ENCODE results near the gene EYS.

Gene EYS

DNA sequence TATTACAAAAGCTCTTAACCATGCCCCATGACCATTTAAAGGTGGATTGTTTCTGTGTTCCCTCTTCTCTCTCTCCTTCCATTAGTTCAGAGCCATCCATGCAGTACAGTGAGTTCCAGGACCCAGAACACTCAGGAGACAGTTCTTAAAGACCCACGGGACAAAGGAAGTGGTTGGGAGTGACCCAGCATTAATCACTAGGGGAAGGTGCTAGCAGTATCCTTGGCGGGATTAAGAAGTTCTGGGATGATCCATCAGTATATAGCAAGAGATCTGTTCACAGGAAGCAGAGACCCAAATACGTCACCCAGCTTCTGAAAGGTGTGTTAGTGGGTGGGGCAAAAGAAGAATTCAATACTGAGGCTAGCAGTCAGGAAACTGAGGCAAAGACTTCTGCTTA is 1917.3 kb downstream of the EYS start:
- Histone ChIP-seq H3K4me1 (ENCODE audit: control insufficient read depth, insufficient read depth, low read length, unreplicated experiment) (peaks cover 11% of the 10 kb centered on the region), H3K27ac (ENCODE audit: low read depth, low read length) (no peak overlapping the region), H3K27me3 (ENCODE audit: insufficient read depth, low read length) (no peaks in the 10 kb centered on the region), H3K4me3 (ENCODE audit: low read depth, low read length) (no peak overlapping the region), H3K79me2 (ENCODE audit: control insufficient read depth, insufficient read depth, low read length, unreplicated experiment) (no peaks in the 10 kb centered on the region), H2AFZ (ENCODE audit: low read length, unreplicated experiment) (no peak overlapping the region), H3K36me3 (ENCODE audit: insufficient read depth, low read length) (no peaks in the 10 kb centered on the region)

DNA sequence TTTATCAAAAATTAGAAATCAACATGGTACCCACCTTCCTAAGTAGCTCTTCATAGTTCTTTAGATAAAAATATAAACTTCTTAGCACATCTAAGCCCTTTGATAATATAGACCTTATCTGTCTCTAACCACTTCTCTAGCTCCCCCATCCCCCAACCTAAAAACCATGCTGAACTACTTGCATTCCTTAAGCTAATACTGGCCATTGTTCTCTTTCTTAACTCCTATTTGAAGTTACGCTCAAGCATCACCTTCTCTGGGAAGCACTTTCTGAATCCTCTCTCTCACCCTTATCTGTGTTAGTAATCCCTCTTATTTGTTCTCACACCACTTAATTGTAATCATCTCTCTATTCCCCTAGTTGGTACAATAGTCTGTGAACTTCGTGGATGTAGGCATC is 1918.5 kb downstream of the EYS start:
- no peaks in the 10 kb centered on the region for H3K27me3 ChIP-seq (ENCODE audit: insufficient read depth, low read length)
- H3K79me2 ChIP-seq (ENCODE audit: control insufficient read depth, insufficient read depth, low read length, unreplicated experiment), result no peaks in the 10 kb centered on the region
- no peak overlapping the region for H2AFZ ChIP-seq (ENCODE audit: low read length, unreplicated experiment)
- no peaks in the 10 kb centered on the region for H3K36me3 ChIP-seq (ENCODE audit: insufficient read depth, low read length)
- no peak overlapping the region for H3K4me3 ChIP-seq (ENCODE audit: low read depth, low read length)
- peaks cover 6% of the 10 kb centered on the region for H3K4me1 ChIP-seq (ENCODE audit: control insufficient read depth, insufficient read depth, low read length, unreplicated experiment)
- no peak overlapping the region for H3K27ac ChIP-seq (ENCODE audit: low read depth, low read length)

DNA sequence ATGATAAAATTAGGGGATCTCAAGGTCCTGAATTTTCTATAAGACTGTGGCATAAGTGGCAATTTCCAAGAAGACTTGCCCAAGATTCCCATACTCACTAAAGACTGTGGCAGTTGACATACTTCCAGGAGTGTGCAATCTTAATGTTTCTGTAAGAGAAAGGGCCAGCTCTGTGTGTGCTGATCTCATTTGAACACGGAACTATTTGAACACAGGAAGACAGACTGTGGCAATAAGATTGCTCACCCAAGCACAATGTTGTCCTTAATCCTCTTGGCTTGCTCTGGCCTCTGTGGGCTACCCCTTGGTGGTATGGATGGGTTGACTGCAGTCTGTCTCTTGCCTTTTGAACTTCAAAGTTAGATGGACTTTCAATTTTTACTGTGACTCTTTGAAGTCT is 1920.0 kb downstream of the EYS start:
- no peak overlapping the region for H2AFZ ChIP-seq (ENCODE audit: low read length, unreplicated experiment)
- H3K4me3 ChIP-seq (ENCODE audit: low read depth, low read length), result no peak overlapping the region
- H3K27ac ChIP-seq (ENCODE audit: low read depth, low read length), result no peak overlapping the region
- no peaks in the 10 kb centered on the region for H3K4me1 ChIP-seq (ENCODE audit: control insufficient read depth, insufficient read depth, low read length, unreplicated experiment)
- H3K79me2 ChIP-seq (ENCODE audit: control insufficient read depth, insufficient read depth, low read length, unreplicated experiment), result no peaks in the 10 kb centered on the region
- H3K27me3 ChIP-seq (ENCODE audit: insufficient read depth, low read length), result no peaks in the 10 kb centered on the region
- no peaks in the 10 kb centered on the region for H3K36me3 ChIP-seq (ENCODE audit: insufficient read depth, low read length)

DNA sequence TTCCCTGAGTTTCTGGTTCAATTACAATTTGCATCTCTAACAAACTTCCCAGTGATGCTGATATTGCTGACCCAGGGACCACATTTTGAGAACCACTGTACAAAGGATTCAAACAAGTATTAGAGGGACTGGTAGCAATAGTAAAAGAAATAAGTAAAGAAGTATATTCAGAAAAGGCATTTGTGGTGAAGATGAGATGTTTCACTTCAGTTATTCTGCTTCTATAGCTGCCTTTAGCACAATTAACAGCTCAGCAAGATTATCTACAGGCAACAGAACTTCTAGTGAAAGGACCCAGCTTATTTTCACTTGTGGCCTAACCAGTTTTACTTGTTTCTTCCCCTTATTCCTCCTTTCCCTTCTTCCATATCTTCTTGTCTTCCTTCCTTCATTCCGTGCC is 1922.0 kb downstream of the EYS start:
- Histone ChIP-seq H3K4me3 (ENCODE audit: low read depth, low read length) (no peak overlapping the region), H3K27ac (ENCODE audit: low read depth, low read length) (no peak overlapping the region), H3K4me1 (ENCODE audit: control insufficient read depth, insufficient read depth, low read length, unreplicated experiment) (no peaks in the 10 kb centered on the region), H3K27me3 (ENCODE audit: insufficient read depth, low read length) (no peaks in the 10 kb centered on the region), H2AFZ (ENCODE audit: low read length, unreplicated experiment) (no peak overlapping the region), H3K79me2 (ENCODE audit: control insufficient read depth, insufficient read depth, low read length, unreplicated experiment) (no peaks in the 10 kb centered on the region), H3K36me3 (ENCODE audit: insufficient read depth, low read length) (no peaks in the 10 kb centered on the region)

DNA sequence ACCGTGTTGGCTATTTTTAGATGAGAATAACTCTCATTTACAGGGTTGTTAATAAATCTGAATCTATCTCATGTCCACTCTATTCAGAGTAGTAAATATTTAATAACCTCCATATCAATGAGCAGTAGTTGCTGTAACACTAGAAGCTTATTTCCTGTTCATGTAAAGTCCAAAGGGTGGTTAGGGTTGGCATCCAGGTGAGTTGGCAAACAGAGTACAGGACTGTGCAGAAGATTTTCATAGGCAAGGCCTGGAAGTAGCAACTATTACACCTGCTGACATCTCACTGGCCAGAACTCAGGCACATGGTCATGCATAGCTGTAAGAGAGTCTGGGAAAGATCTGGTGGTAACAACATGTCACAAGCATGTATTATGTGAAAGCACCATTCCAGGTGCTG is 1923.9 kb downstream of the EYS start:
- Histone ChIP-seq H3K36me3 (ENCODE audit: insufficient read depth, low read length) (no peaks in the 10 kb centered on the region), H3K79me2 (ENCODE audit: control insufficient read depth, insufficient read depth, low read length, unreplicated experiment) (no peaks in the 10 kb centered on the region), H3K27ac (ENCODE audit: low read depth, low read length) (no peak overlapping the region)

GRCh38 chr6:63774961-63775360 is 1932.1 kb downstream of the EYS start:
- Histone ChIP-seq H3K36me3 (ENCODE audit: insufficient read depth, low read length) (no peaks in the 10 kb centered on the region), H3K27me3 (ENCODE audit: insufficient read depth, low read length) (no peaks in the 10 kb centered on the region), H3K79me2 (ENCODE audit: control insufficient read depth, insufficient read depth, low read length, unreplicated experiment) (no peaks in the 10 kb centered on the region), H3K27ac (ENCODE audit: low read depth, low read length) (no peak overlapping the region), H3K4me1 (ENCODE audit: control insufficient read depth, insufficient read depth, low read length, unreplicated experiment) (no peaks in the 10 kb centered on the region), H2AFZ (ENCODE audit: low read length, unreplicated experiment) (no peak overlapping the region), H3K4me3 (ENCODE audit: low read depth, low read length) (no peak overlapping the region)

More for the DNA sequence above, 1923.9 kb downstream of the EYS start:
- Histone ChIP-seq H3K4me3 (ENCODE audit: low read depth, low read length) (no peak overlapping the region), H3K27me3 (ENCODE audit: insufficient read depth, low read length) (no peaks in the 10 kb centered on the region), H2AFZ (ENCODE audit: low read length, unreplicated experiment) (no peak overlapping the region), H3K4me1 (ENCODE audit: control insufficient read depth, insufficient read depth, low read length, unreplicated experiment) (no peaks in the 10 kb centered on the region)

DNA sequence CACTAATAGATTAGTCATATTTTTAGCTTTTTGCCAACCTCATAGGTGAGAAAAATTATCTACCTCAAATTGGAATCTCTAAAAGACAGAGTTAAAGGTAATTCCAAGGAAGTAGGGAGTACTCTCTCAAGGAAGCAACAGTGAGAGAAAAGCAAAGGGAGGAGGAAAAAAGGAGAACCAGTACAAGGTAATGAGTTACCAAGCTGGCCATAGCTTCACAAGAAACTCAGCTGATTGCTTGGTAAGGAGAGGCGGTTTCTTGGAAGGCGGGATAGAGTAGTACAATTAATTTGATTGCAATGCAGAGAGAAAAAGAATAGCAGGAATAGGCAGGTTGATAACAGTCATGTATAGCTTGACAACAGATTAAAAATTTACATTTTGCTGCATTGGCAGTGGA is 1933.8 kb downstream of the EYS start:
- Histone ChIP-seq H2AFZ (ENCODE audit: low read length, unreplicated experiment) (no peak overlapping the region), H3K36me3 (ENCODE audit: insufficient read depth, low read length) (no peaks in the 10 kb centered on the region), H3K27ac (ENCODE audit: low read depth, low read length) (no peak overlapping the region), H3K4me3 (ENCODE audit: low read depth, low read length) (no peak overlapping the region), H3K4me1 (ENCODE audit: control insufficient read depth, insufficient read depth, low read length, unreplicated experiment) (no peaks in the 10 kb centered on the region), H3K79me2 (ENCODE audit: control insufficient read depth, insufficient read depth, low read length, unreplicated experiment) (no peaks in the 10 kb centered on the region), H3K27me3 (ENCODE audit: insufficient read depth, low read length) (no peaks in the 10 kb centered on the region)

DNA sequence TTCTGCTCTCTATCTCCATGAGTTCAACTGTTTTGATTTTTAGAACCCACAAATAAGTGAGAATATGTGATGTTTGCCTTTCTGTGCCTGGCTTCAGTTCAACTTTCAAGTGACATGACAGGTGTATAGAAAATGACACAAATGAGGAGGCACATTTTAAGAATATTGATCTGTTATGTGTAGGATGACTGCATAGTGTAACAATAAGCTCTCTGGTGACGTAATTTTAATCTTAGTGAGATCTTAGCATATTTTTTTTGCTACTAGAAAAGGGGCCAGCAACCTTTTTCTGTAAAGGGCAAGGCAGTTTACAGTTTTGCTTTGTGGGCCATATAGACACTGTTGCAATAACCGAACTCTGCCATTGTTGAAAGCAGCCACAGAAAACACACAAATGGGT is 1941.2 kb downstream of the EYS start:
- H3K27ac ChIP-seq (ENCODE audit: low read depth, low read length), result no peak overlapping the region
- H3K4me3 ChIP-seq (ENCODE audit: low read depth, low read length), result no peak overlapping the region
- H3K79me2 ChIP-seq (ENCODE audit: control insufficient read depth, insufficient read depth, low read length, unreplicated experiment), result no peaks in the 10 kb centered on the region
- H3K36me3 ChIP-seq (ENCODE audit: insufficient read depth, low read length), result no peaks in the 10 kb centered on the region
- H3K27me3 ChIP-seq (ENCODE audit: insufficient read depth, low read length), result no peaks in the 10 kb centered on the region
- no peaks in the 10 kb centered on the region for H3K4me1 ChIP-seq (ENCODE audit: control insufficient read depth, insufficient read depth, low read length, unreplicated experiment)
- H2AFZ ChIP-seq (ENCODE audit: low read length, unreplicated experiment), result no peak overlapping the region

DNA sequence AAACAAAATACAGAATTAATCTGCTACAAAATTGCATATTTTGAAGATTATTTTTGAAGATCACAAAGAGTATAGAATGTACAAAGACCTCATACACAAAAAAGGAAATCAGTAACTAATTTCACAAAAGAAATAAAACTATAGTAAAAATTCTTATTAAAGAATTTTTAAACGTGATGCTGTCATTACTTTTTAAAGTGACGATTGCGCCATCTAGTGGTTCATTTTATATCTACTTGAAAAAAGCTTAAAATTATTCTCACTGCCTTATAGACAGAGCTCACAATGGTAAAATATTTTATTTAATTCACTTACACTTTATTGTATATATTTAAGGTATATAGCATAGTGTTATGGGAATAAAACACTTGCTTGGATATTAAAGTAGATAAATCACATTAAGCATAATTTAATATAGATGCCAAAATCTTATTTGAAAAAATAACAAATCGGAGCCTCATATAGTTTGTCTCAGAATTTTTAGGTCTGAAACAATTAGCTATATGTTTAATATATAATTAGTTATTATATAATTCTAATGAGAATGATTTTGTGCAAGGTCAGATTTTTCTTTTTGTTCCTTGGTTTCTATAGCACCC is 1942.6 kb downstream of the EYS start:
- H2AFZ ChIP-seq (ENCODE audit: low read length, unreplicated experiment), result no peak overlapping the region

GRCh38 chr6:63760199-63760598 is 1946.8 kb downstream of the EYS start:
- H3K36me3 ChIP-seq (ENCODE audit: insufficient read depth, low read length), result no peaks in the 10 kb centered on the region
- H3K4me1 ChIP-seq (ENCODE audit: control insufficient read depth, insufficient read depth, low read length, unreplicated experiment), result no peaks in the 10 kb centered on the region
- no peaks in the 10 kb centered on the region for H3K79me2 ChIP-seq (ENCODE audit: control insufficient read depth, insufficient read depth, low read length, unreplicated experiment)
- no peaks in the 10 kb centered on the region for H3K27me3 ChIP-seq (ENCODE audit: insufficient read depth, low read length)
- H3K4me3 ChIP-seq (ENCODE audit: low read depth, low read length), result no peak overlapping the region
- no peak overlapping the region for H3K27ac ChIP-seq (ENCODE audit: low read depth, low read length)
- H2AFZ ChIP-seq (ENCODE audit: low read length, unreplicated experiment), result no peak overlapping the region

More for the DNA sequence above, 1942.6 kb downstream of the EYS start:
- Histone ChIP-seq H3K4me3 (ENCODE audit: low read depth, low read length) (no peak overlapping the region), H3K79me2 (ENCODE audit: control insufficient read depth, insufficient read depth, low read length, unreplicated experiment) (no peaks in the 10 kb centered on the region), H3K4me1 (ENCODE audit: control insufficient read depth, insufficient read depth, low read length, unreplicated experiment) (no peaks in the 10 kb centered on the region), H3K27me3 (ENCODE audit: insufficient read depth, low read length) (no peaks in the 10 kb centered on the region), H3K36me3 (ENCODE audit: insufficient read depth, low read length) (no peaks in the 10 kb centered on the region), H3K27ac (ENCODE audit: low read depth, low read length) (no peak overlapping the region)

DNA sequence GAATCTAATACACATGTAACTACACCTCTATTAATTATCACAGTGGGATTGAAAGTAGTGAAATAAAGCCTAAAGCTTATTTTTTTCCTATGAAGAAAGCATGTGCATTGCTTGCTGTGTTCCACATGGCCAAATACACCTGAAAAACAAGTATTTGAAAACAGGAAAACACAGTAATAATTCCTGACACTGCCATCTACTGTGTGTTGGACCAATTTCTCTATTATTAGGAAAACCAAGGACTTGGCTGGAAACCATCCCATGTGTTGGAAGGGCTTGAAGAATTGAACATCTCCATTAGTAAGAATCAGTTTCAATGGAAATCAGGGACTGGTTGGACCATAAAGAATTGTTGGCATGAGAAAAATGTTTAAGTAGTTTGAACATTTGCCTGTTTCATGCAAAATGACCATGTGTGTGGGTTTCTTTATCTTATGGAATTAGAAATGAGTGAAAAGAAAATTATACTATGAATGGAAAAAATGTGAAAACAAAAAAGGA is 1947.4 kb downstream of the EYS start:
- H3K27ac ChIP-seq (ENCODE audit: low read depth, low read length), result no peak overlapping the region
- H3K27me3 ChIP-seq (ENCODE audit: insufficient read depth, low read length), result no peaks in the 10 kb centered on the region
- H3K36me3 ChIP-seq (ENCODE audit: insufficient read depth, low read length), result no peaks in the 10 kb centered on the region
- no peaks in the 10 kb centered on the region for H3K79me2 ChIP-seq (ENCODE audit: control insufficient read depth, insufficient read depth, low read length, unreplicated experiment)
- H2AFZ ChIP-seq (ENCODE audit: low read length, unreplicated experiment), result no peak overlapping the region
- no peaks in the 10 kb centered on the region for H3K4me1 ChIP-seq (ENCODE audit: control insufficient read depth, insufficient read depth, low read length, unreplicated experiment)
- no peak overlapping the region for H3K4me3 ChIP-seq (ENCODE audit: low read depth, low read length)
